Right lobe of liver (tissue), 4 donors: ENCODE results near the gene NF1.

Experiments
- POLR2A ChIP-seq: fragments of 450-650 bp; IDR thresholded peaks from one replicate; pipeline ENCODE4 v1.6.1; 2017; ENCODE audit warnings: antibody characterized with exemption, mild to moderate bottlenecking
- TF ChIP-seq, protein P1 (sequence below), 4 donors: fragments of 200-600 bp in 3 of 4; fragments of 450-650 bp in 1 of 4; IDR thresholded peaks; one replicate each; pipeline versions ENCODE4 v1.5.1 to v1.8.0; 2016 to 2022; ENCODE audit warnings: antibody characterized with exemption in 4 of 4, mild to moderate bottlenecking in 2 of 4
- donor health status: DM: no; HTN: no; CAD: no.
- donor health status: DM: no; HTN: no; CAD: no.
- donor health status: DM: no; HTN: yes; CAD: no.

DNA sequence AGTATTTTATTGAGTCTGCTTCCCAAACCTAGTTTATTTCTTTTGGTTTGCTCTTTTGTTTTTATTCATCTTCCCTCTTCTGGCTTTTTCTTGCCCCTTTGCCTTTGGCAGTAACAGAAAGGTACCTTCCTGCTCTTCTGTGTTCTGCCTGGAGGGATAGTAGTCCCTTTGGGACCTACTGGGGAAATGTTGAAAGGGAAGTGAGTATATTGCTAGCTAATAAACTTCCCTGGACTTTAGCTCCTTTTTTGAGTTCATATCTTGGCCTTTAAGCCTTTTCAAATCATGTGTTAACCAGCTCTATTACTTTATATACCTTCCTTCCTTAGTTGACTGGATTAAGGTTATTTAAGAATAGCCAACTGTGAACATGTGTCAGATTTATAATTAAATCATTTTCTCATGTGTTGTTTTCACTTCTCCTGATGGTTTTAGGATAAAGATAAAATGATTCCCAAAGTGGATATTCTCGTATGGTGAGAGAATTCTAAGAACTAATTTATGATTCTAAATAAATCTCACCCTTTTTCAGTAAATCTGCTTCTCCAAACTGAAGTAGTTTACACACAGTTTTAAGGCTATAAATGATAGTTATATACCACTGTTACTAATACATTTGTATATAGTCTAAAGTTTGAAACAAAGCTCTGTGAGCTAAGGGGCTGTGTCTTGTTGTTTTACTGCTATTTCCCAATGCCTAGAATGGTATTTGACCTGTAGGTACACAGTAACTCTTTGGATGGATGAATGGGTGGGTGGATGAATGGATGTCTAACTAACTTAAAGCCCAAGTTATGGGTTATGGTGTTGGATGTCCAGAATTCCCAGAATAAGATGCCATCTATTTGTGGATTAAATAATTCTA is 156.6 kb downstream of the NF1 start:
- TF ChIP-seq, protein P1, sequence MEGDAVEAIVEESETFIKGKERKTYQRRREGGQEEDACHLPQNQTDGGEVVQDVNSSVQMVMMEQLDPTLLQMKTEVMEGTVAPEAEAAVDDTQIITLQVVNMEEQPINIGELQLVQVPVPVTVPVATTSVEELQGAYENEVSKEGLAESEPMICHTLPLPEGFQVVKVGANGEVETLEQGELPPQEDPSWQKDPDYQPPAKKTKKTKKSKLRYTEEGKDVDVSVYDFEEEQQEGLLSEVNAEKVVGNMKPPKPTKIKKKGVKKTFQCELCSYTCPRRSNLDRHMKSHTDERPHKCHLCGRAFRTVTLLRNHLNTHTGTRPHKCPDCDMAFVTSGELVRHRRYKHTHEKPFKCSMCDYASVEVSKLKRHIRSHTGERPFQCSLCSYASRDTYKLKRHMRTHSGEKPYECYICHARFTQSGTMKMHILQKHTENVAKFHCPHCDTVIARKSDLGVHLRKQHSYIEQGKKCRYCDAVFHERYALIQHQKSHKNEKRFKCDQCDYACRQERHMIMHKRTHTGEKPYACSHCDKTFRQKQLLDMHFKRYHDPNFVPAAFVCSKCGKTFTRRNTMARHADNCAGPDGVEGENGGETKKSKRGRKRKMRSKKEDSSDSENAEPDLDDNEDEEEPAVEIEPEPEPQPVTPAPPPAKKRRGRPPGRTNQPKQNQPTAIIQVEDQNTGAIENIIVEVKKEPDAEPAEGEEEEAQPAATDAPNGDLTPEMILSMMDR (IDR thresholded peaks at IDR 0.05) = no peak
- TF ChIP-seq POLR2A = no peak
